HCT116 (cell line): ENCODE data around the gene KIF26A. TPM values are rescaled to one million over a fixed set of nuclear protein-coding genes. Genes with fewer than 3 reads are reported as not detected.

Experiments
- ATAC-seq: fragments of 200-7000 bp; cut with Tn5 transposase; 2 replicates; pipeline ENCODE4 v1.9.1; 2020; ENCODE audit warnings: mild to moderate bottlenecking, moderate library complexity
- BruUV-seq: library from RNA; stranded (reverse); fragments of 400-500 nt; replicated peaks from 2 replicates; lab custom pipeline; 2021; lab: Mats Ljungman, UMichigan
- CTCF ChIA-PET: fragments of 300-600 bp; sonication (Branson Sonifier 250); formaldehyde crosslinking; loops from one replicate; lab custom pipeline; 2021; ENCODE audit warnings: antibody characterized with exemption; lab: Charles Lee
- POLR2A ChIA-PET: fragments of 300-600, 350-600 bp; sonication (Branson Sonifier 250); formaldehyde crosslinking; loops from one replicate; lab custom pipeline; 2021; ENCODE audit warnings: antibody characterized with exemption; lab: Charles Lee
- RAD21 ChIA-PET, 2 experiments: fragments of 300-600 bp; sonication (Branson Sonifier 250); formaldehyde crosslinking; loops; one replicate each; lab custom pipeline; 2023; ENCODE audit warnings: low total read pairs in 2 of 2; ENCODE audit not compliant: uncharacterized antibody in 2 of 2, unreplicated experiment in 2 of 2, low non-redundant PET in 1 of 2; lab: Charles Lee
- DNase-seq: peaks from one replicate; pipeline ENCODE4 v3.0.0-alpha.2; 2010; ENCODE audit warnings: low read depth, low spot score
- H2AFZ ChIP-seq: fragments of 200-600 bp; shearing (Covaris generic), sonication (generic); 2 replicates; pipeline ENCODE4 v1.6.1; 2017; ENCODE audit warnings: low read depth, mixed run types, mixed read lengths, antibody characterized with exemption, low read length; ENCODE audit not compliant: poor library complexity, severe bottlenecking
- H3K27ac ChIP-seq: 2 replicates; pipeline ENCODE4 v1.5.1; 2012; ENCODE audit warnings: low read depth, low read length
- H3K27me3 ChIP-seq: fragments of 200-600 bp; sonication (generic); 2 replicates; pipeline ENCODE4 v1.6.1; 2016; ENCODE audit warnings: mixed run types, low read length, mixed read lengths; ENCODE audit not compliant: insufficient read depth
- H3K36me3 ChIP-seq, 2 experiments: fragments of 200-500 bp in 1 of 2; fragments of 200-600 bp in 1 of 2; sonication (Bioruptor generic) in 1 of 2; sonication (generic) in 1 of 2; 2 replicates each; pipeline versions ENCODE4 v1.5.1 to v1.6.1; 2014 to 2016; ENCODE audit warnings: low read length in 2 of 2, inconsistent platforms in 1 of 2, mixed read lengths in 1 of 2, mixed run types in 1 of 2; ENCODE audit not compliant: insufficient read depth in 2 of 2, control insufficient read depth in 1 of 2
- H3K4me1 ChIP-seq, 2 experiments: fragments of 200-600 bp in 1 of 2; sonication (generic) in 1 of 2; 2 replicates each; pipeline versions ENCODE4 v1.5.1 to v1.6.1; 2012 to 2017; ENCODE audit warnings: low read length in 2 of 2, inconsistent platforms in 1 of 2, mild to moderate bottlenecking in 1 of 2, mixed read lengths in 1 of 2, mixed run types in 1 of 2, moderate library complexity in 1 of 2; ENCODE audit not compliant: insufficient read depth in 2 of 2, control insufficient read depth in 1 of 2
- H3K4me2 ChIP-seq: fragments of 200-600 bp; sonication (generic); 2 replicates; pipeline ENCODE4 v1.6.1; 2017; ENCODE audit warnings: mixed run types, low read length, mixed read lengths
- H3K4me3 ChIP-seq, 2 experiments: fragments of 200-600 bp in 1 of 2; sonication (generic) in 1 of 2; replicated peaks in 1 of 2; 2 replicates each; pipeline ENCODE4 v1.5.1; 2011 to 2016; ENCODE audit warnings: low read length in 2 of 2, control low read depth in 1 of 2, low read depth in 1 of 2, mild to moderate bottlenecking in 1 of 2, mixed read lengths in 1 of 2, mixed run types in 1 of 2
- H3K79me2 ChIP-seq: fragments of 200-600 bp; sonication (generic); 2 replicates; pipeline ENCODE4 v1.6.1; 2017; ENCODE audit warnings: mild to moderate bottlenecking, mixed run types, low read length, moderate library complexity, mixed read lengths; ENCODE audit not compliant: insufficient read depth
- H3K9ac ChIP-seq: fragments of 200-600 bp; sonication (generic); 2 replicates; pipeline ENCODE4 v1.6.1; 2016; ENCODE audit warnings: low read length, mixed read lengths
- H3K9me2 ChIP-seq: fragments of 200-600 bp; sonication (generic), shearing (Covaris generic); 2 replicates; pipeline ENCODE4 v1.6.1; 2017; ENCODE audit warnings: mixed run types, mild to moderate bottlenecking, moderate library complexity; ENCODE audit not compliant: insufficient read depth
- H3K9me3 ChIP-seq, 2 experiments: fragments of 200-500 bp in 1 of 2; fragments of 200-600 bp in 1 of 2; sonication (Bioruptor generic) in 1 of 2; sonication (generic) in 1 of 2; 2 replicates each; pipeline ENCODE4 v1.6.1; 2014 to 2017; ENCODE audit warnings: low read length in 2 of 2, mixed read lengths in 2 of 2, inconsistent platforms in 1 of 2, low read depth in 1 of 2, mild to moderate bottlenecking in 1 of 2, mixed run types in 1 of 2, moderate library complexity in 1 of 2; ENCODE audit not compliant: control insufficient read depth in 1 of 2, insufficient read depth in 1 of 2
- H4K20me1 ChIP-seq: fragments of 200-600 bp; sonication (generic), shearing (Covaris generic); 2 replicates; pipeline ENCODE4 v1.6.1; 2017; ENCODE audit warnings: mixed run types, mild to moderate bottlenecking, moderate library complexity; ENCODE audit not compliant: insufficient read depth
- CBX3 ChIP-seq: IDR thresholded peaks from 2 replicates; pipeline ENCODE4 v1.6.1; 2012; ENCODE audit warnings: low read depth
- CEBPB ChIP-seq: IDR thresholded peaks from 2 replicates; pipeline ENCODE4 v1.6.1; 2012; ENCODE audit warnings: low read depth
- EGR1 ChIP-seq: IDR thresholded peaks from 2 replicates; pipeline ENCODE4 v1.6.1; 2012; ENCODE audit warnings: low read depth
- EZH2 ChIP-seq: fragments of 200-600 bp; sonication (generic); IDR thresholded peaks from 2 replicates; pipeline ENCODE4 v1.6.1; 2017; ENCODE audit warnings: antibody characterized with exemption, mixed run types
- EZH2phosphoT487 ChIP-seq: fragments of 200-600 bp; IDR thresholded peaks from 2 replicates; pipeline ENCODE4 v1.6.1; 2018; ENCODE audit warnings: antibody characterized with exemption, borderline replicate concordance
- FOSL1 ChIP-seq: IDR thresholded peaks from 2 replicates; pipeline ENCODE4 v1.6.1; 2012; ENCODE audit warnings: low read depth
- JUND ChIP-seq: IDR thresholded peaks from 2 replicates; pipeline ENCODE4 v1.6.1; 2012
- POLR2A ChIP-seq: IDR thresholded peaks from 2 replicates; pipeline ENCODE4 v1.7.0; 2011; ENCODE audit warnings: borderline replicate concordance; ENCODE audit not compliant: insufficient read depth, insufficient read length; ENCODE audit errors: extremely low read depth
- POLR2AphosphoS5 ChIP-seq: IDR thresholded peaks from 2 replicates; pipeline ENCODE4 v1.6.1; 2011; ENCODE audit warnings: mild to moderate bottlenecking, low read depth, low read length, moderate library complexity
- RAD21 ChIP-seq: IDR thresholded peaks from 2 replicates; pipeline ENCODE4 v1.6.1; 2012; ENCODE audit warnings: low read depth, mild to moderate bottlenecking
- SIN3A ChIP-seq: IDR thresholded peaks from 2 replicates; pipeline ENCODE4 v1.6.1; 2012; ENCODE audit warnings: low read depth
- SP1 ChIP-seq: IDR thresholded peaks from 2 replicates; pipeline ENCODE4 v1.6.1; 2012; ENCODE audit warnings: low read depth
- SRF ChIP-seq: IDR thresholded peaks from 2 replicates; pipeline ENCODE4 v1.6.1; 2012; ENCODE audit warnings: low read depth
- TCF7L2 ChIP-seq: IDR thresholded peaks from 2 replicates; pipeline ENCODE4 v1.7.0; 2011; ENCODE audit warnings: borderline replicate concordance, inconsistent platforms; ENCODE audit not compliant: insufficient read depth, insufficient read length; ENCODE audit errors: extremely low read depth
- ZFX ChIP-seq: fragments of 450-650 bp; IDR thresholded peaks from 2 replicates; pipeline ENCODE4 v1.6.1; 2017
- ZNF274 ChIP-seq: fragments of 200-500 bp; sonication (Bioruptor generic); IDR thresholded peaks from 2 replicates; pipeline ENCODE4 v1.6.1; 2014; ENCODE audit warnings: mild to moderate bottlenecking, low read depth, low read length, inconsistent platforms
- intact Hi-C: fragments of 100-400 bp; cut with micrococcal nuclease; formaldehyde crosslinking; loops from 2 replicates; pipeline ENCODE4 v1.10.0; 2022
- total RNA-seq: library from RNA; stranded (reverse); gene quantifications from one replicate; pipeline ENCODE4 v1.2.1, GENCODE V29; 2021; ENCODE audit not compliant: unreplicated experiment
- TF ChIP-seq, protein P1 (sequence below): IDR thresholded peaks from 2 replicates; pipeline ENCODE4 v1.6.1; 2011; ENCODE audit warnings: mild to moderate bottlenecking, low read length, moderate library complexity; ENCODE audit not compliant: insufficient replicate concordance; ENCODE audit errors: extremely low read depth
- TF ChIP-seq, protein P2 (sequence below), 3 experiments: fragments of 200-600 bp in 1 of 3; sonication (generic) in 1 of 3; IDR thresholded peaks in 2 of 3; conservative IDR thresholded peaks in 1 of 3; 2 replicates each; pipeline ENCODE4 v1.5.1; 2012 to 2017; ENCODE audit warnings: low read depth in 2 of 3, low read length in 2 of 3, antibody characterized with exemption in 1 of 3, borderline replicate concordance in 1 of 3, control low read depth in 1 of 3, mild to moderate bottlenecking in 1 of 3, mixed read lengths in 1 of 3, mixed run types in 1 of 3, moderate library complexity in 1 of 3; ENCODE audit not compliant: insufficient read depth in 1 of 3
- TF ChIP-seq, protein P3 (sequence below): IDR thresholded peaks from 2 replicates; pipeline ENCODE4 v1.6.1; 2012
- TF ChIP-seq, protein P4 (sequence below): IDR thresholded peaks from 2 replicates; pipeline ENCODE4 v1.6.1; 2012

The KIF26A gene
- total RNA-seq, 1 experiment from 2014 or later: 10.2 TPM

- no peaks in the 10 kb centered on the region for H3K4me1 ChIP-seq
- no peak for ATAC-seq
- no peak for DNase-seq
- no peaks in the 10 kb centered on the region for H3K9me3 ChIP-seq
- no peak overlapping the region for H3K4me2 ChIP-seq
- BruUV-seq: no TSS peak
- ChIA-PET CTCF (no interaction called here), RAD21 (no interaction called here), POLR2A (no interaction called here)
- H3K79me2 ChIP-seq: no peaks in the 10 kb centered on the region
- H3K9me2 ChIP-seq: no peaks in the 10 kb centered on the region
- H4K20me1 ChIP-seq: no peaks in the 10 kb centered on the region
- intact Hi-C loops: no loop called here
- no peaks in the 10 kb centered on the region for H3K36me3 ChIP-seq
- peaks cover 3% of the 10 kb centered on the region; the same call in 1 of the 2 replicates for H3K27me3 ChIP-seq
- H3K4me3 ChIP-seq: no peak overlapping the region
- no peak overlapping the region for H3K9ac ChIP-seq
- no peak overlapping the region for H2AFZ ChIP-seq
- TF ChIP-seq, protein P1, sequence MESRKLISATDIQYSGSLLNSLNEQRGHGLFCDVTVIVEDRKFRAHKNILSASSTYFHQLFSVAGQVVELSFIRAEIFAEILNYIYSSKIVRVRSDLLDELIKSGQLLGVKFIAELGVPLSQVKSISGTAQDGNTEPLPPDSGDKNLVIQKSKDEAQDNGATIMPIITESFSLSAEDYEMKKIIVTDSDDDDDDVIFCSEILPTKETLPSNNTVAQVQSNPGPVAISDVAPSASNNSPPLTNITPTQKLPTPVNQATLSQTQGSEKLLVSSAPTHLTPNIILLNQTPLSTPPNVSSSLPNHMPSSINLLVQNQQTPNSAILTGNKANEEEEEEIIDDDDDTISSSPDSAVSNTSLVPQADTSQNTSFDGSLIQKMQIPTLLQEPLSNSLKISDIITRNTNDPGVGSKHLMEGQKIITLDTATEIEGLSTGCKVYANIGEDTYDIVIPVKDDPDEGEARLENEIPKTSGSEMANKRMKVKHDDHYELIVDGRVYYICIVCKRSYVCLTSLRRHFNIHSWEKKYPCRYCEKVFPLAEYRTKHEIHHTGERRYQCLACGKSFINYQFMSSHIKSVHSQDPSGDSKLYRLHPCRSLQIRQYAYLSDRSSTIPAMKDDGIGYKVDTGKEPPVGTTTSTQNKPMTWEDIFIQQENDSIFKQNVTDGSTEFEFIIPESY: no peak
- no peak for TF ChIP-seq EZH2phosphoT487
- no peak for TF ChIP-seq ZFX
- TF ChIP-seq EGR1: no peak
- TF ChIP-seq, protein P2, sequence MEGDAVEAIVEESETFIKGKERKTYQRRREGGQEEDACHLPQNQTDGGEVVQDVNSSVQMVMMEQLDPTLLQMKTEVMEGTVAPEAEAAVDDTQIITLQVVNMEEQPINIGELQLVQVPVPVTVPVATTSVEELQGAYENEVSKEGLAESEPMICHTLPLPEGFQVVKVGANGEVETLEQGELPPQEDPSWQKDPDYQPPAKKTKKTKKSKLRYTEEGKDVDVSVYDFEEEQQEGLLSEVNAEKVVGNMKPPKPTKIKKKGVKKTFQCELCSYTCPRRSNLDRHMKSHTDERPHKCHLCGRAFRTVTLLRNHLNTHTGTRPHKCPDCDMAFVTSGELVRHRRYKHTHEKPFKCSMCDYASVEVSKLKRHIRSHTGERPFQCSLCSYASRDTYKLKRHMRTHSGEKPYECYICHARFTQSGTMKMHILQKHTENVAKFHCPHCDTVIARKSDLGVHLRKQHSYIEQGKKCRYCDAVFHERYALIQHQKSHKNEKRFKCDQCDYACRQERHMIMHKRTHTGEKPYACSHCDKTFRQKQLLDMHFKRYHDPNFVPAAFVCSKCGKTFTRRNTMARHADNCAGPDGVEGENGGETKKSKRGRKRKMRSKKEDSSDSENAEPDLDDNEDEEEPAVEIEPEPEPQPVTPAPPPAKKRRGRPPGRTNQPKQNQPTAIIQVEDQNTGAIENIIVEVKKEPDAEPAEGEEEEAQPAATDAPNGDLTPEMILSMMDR (IDR thresholded peaks at IDR 0.05 in 2 of 3, conservative IDR thresholded peaks at IDR 0.05 in 1 of 3; ENCODE audit: borderline replicate concordance in 1 of 3, insufficient read depth in 1 of 3, low read depth in 2 of 3, low read length in 2 of 3): no peak
- TF ChIP-seq ZNF274: no peak
- TF ChIP-seq POLR2AphosphoS5: no peak
- no peak for TF ChIP-seq SRF
- no peak for TF ChIP-seq JUND
- no peak for TF ChIP-seq EZH2
- TF ChIP-seq TCF7L2: no peak
- no peak for TF ChIP-seq SIN3A
- TF ChIP-seq, protein P3, sequence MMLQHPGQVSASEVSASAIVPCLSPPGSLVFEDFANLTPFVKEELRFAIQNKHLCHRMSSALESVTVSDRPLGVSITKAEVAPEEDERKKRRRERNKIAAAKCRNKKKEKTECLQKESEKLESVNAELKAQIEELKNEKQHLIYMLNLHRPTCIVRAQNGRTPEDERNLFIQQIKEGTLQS: no peak
- no peak for TF ChIP-seq RAD21
- no peak for TF ChIP-seq CEBPB
- no peak for TF ChIP-seq FOSL1
- TF ChIP-seq, protein P4, sequence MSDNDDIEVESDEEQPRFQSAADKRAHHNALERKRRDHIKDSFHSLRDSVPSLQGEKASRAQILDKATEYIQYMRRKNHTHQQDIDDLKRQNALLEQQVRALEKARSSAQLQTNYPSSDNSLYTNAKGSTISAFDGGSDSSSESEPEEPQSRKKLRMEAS: no peak
- TF ChIP-seq SP1: no peak
- no peak for TF ChIP-seq CBX3
- TF ChIP-seq POLR2A: no peak
- no peak overlapping the region for H3K27ac ChIP-seq
These were observed 64.1 kb downstream of the KIF26A start for GRCh38 chr14:104202259-104203070.
